Measurements from ENCODE around the gene COL5A1. TPM values are rescaled to one million over a fixed set of nuclear protein-coding genes. Genes with fewer than 3 reads are reported as not detected.

The COL5A1 gene
- total and polyA plus RNA-seq, 11 donors = 7.6 to 91.3 (median 13.4) TPM

DNA sequence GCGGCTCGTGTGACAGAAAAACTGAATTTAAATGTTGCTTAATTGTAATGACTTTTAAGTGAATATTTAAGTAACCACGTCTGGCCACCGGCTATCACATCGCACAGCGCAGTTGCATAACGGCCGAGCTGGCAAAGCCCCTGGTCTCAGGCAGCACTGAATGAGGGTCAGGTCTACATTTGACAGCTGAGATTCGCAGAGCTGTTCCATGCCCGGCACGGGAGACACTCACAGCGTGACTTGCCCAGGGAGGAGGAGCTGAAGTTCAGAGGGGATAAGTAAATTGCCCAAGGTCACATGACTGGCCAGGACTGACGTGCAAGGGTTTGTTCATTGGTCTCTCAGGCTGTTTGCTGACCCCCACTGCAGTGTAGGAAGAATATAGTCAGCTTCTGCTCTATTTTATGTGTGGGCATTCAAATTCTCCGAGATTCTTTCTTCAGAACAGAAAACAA lies 17.4 kb upstream of the COL5A1 start:
- ATAC-seq = no peak
- Histone ChIP-seq H3K9me3 (no peaks in the 10 kb centered on the region), H3K36me3 (no peaks in the 10 kb centered on the region), H3K27me3 (peaks cover 0 to 27% (median 0%) of the 10 kb centered on the region in 9 donors), H3K4me3 (no peak overlapping the region), H3K4me1 (no peaks in the 10 kb centered on the region), H3K27ac (no peak overlapping the region)
- intact Hi-C loops (cut with DNase I) = no loop called here
- DNase-seq = peak in 2 of 5 donors; percentile 6 to 29
- whole genome bisulfite sequencing, 4 donors = 86 to 90% (median 88%) methylated on average over 14 of the region's 14 CpGs
- no peak for TF ChIP-seq POLR2A (IDR thresholded peaks at IDR 0.05)
- TF ChIP-seq, protein P1, sequence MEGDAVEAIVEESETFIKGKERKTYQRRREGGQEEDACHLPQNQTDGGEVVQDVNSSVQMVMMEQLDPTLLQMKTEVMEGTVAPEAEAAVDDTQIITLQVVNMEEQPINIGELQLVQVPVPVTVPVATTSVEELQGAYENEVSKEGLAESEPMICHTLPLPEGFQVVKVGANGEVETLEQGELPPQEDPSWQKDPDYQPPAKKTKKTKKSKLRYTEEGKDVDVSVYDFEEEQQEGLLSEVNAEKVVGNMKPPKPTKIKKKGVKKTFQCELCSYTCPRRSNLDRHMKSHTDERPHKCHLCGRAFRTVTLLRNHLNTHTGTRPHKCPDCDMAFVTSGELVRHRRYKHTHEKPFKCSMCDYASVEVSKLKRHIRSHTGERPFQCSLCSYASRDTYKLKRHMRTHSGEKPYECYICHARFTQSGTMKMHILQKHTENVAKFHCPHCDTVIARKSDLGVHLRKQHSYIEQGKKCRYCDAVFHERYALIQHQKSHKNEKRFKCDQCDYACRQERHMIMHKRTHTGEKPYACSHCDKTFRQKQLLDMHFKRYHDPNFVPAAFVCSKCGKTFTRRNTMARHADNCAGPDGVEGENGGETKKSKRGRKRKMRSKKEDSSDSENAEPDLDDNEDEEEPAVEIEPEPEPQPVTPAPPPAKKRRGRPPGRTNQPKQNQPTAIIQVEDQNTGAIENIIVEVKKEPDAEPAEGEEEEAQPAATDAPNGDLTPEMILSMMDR (IDR thresholded peaks at IDR 0.05) = no peak

DNA sequence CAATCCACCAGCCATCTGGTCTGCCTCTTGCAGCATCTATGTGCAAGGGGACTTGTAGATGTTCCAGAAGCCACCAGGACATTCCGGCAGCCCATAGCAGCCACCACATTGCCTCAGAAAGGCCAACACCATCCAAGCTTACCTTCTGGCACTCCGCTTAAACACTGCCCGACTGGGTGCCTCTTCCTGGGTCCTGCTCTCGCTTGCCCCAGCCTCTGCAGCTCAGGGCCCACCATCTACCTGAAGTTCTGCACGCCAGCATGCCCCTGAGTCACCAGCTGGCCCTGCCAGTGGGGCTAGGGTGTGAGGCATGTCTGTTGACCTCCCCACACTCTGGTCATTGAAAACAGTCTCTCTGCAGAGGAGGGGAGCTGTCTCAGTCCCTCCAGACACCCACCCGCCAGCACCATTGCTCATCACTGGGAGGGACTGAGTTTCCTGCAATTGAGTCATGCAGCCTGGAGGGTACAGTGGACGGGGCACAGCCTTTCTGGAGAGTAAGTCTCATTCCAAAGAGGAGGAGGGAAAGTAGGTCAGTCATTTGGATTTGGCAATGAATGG lies 16.9 kb upstream of the COL5A1 start:
- WGBS, 4 donors = 93 to 98% (median 95%) methylated on average over 6 to 7 of the region's 7 CpGs
- H3K27ac ChIP-seq = no peak overlapping the region
- DNase-seq (peak in 2 of 5 donors; percentile 6 to 33), ATAC-seq (peak in 2 of 4 donors; percentile 54 to 68)
- H3K4me1 ChIP-seq = no peaks in the 10 kb centered on the region
- no peaks in the 10 kb centered on the region for H3K36me3 ChIP-seq
- TF ChIP-seq, protein P1 (IDR thresholded peaks at IDR 0.05) = no peak
- TF ChIP-seq POLR2A (IDR thresholded peaks at IDR 0.05) = no peak
- H3K4me3 ChIP-seq = no peak overlapping the region
- intact Hi-C loops (cut with DNase I) = no loop called here
- H3K9me3 ChIP-seq = no peaks in the 10 kb centered on the region
- peaks cover 0 to 22% (median 0%) of the 10 kb centered on the region in 9 donors for H3K27me3 ChIP-seq

DNA sequence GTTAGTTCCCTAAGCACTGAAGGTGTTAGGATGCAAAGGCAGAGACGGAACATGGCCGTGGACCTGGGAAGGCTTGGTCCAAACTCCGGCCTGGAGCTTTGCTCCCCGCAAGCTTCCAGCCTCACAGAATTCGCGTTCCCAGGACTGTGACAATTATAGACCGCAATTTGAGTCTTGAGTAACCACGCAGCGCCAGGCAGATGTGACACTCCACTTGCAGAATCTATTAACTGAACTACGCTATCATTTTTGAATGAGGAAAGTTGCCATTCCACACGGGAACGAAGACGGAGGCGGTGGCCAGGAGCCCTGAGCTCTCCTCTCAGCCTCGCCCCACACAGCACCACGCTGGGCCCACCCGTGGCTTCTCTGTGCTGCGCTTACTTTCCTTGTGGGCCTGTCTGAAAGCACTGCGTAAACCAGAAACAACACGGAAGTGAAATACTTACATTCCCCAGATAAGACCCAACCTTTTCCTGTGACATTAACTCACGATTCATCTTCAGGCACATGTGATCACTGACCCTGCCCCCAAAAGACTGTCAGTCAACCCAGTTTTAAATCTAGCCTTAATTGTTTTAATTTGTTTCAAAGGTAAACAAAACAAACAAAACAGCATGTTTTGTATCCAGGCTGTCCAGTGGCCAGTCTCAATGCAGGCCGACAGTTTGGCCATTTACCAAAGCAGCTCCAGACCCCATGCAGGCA lies 16.1 kb upstream of the COL5A1 start:
- intact Hi-C loops (cut with DNase I) = no loop called here
- Histone ChIP-seq H3K9me3 (no peaks in the 10 kb centered on the region), H3K27ac (no peak overlapping the region), H3K4me3 (no peak overlapping the region), H3K27me3 (peaks cover 0 to 22% (median 0%) of the 10 kb centered on the region in 9 donors), H3K36me3 (no peaks in the 10 kb centered on the region), H3K4me1 (no peaks in the 10 kb centered on the region)
- ATAC-seq = no peak
- TF ChIP-seq, protein P1 (IDR thresholded peaks at IDR 0.05) = no peak
- TF ChIP-seq POLR2A (IDR thresholded peaks at IDR 0.05) = no peak
- WGBS, 4 donors = 87 to 93% (median 89%) methylated on average over 22 of the region's 22 CpGs
- DNase-seq = peak in 1 of 5 donors; percentile 31

DNA sequence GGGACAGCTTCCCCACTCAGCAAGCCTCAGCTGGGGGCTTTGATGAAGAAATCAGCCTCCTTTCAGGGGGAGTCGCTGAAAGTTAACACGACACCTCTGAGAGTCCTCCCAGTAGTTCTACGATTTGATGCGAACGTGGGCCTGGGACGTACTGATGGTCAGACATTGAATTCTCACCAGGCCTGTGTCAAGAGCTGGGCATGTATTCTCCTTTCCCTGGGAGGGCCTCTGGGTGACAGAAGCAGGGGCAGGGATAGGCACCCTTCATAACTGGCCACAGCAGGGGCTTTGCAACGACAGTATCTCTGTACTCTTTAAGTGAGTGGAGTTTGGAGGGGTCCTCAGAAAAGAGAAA lies 15.6 kb upstream of the COL5A1 start:
- ATAC-seq (no peak), DNase-seq (peak in 1 of 5 donors; percentile 56)
- intact Hi-C loops (cut with DNase I) = no loop called here
- no peak for TF ChIP-seq POLR2A (IDR thresholded peaks at IDR 0.05)
- TF ChIP-seq, protein P1 (IDR thresholded peaks at IDR 0.05) = no peak
- Histone ChIP-seq H3K4me1 (no peaks in the 10 kb centered on the region), H3K4me3 (no peak overlapping the region), H3K36me3 (no peaks in the 10 kb centered on the region), H3K27ac (no peak overlapping the region), H3K9me3 (no peaks in the 10 kb centered on the region), H3K27me3 (peaks cover 0 to 20% (median 0%) of the 10 kb centered on the region in 9 donors)
- WGBS, 4 donors = 82 to 84% (median 82%) methylated on average over 6 to 7 of the region's 7 CpGs

All from heart left ventricle (tissue), 16 donors.